Esophagus squamous epithelium (tissue), 5 donors: ENCODE results near the gene PFDN2. TPM values are rescaled to one million over a fixed set of nuclear protein-coding genes. Genes with fewer than 3 reads are reported as not detected.
A peak's percentile ranks its signal among the peaks of the same experiment; 100 is the strongest.

Experiments
- DNase-seq: peaks from one replicate; lab custom pipeline; 2025; lab: John Stamatoyannopoulos, UW
- H3K27ac ChIP-seq, 4 donors: fragments of 200-600 bp; sonication (generic); one replicate each; pipeline ENCODE4 v1.5.1; 2016 to 2019; ENCODE audit warnings: mild to moderate bottlenecking in 1 of 4
- H3K27me3 ChIP-seq, 4 donors: fragments of 200-600 bp; sonication (generic); 1 replicate in 3 of 4; 2 replicates in 1 of 4; pipeline versions ENCODE4 v1.5.1 to v1.6.0; 2017 to 2021; ENCODE audit warnings: antibody characterized with exemption in 1 of 4
- H3K36me3 ChIP-seq, 3 donors: fragments of 200-600 bp; sonication (generic); one replicate each; pipeline ENCODE4 v1.5.1; 2016 to 2019
- H3K4me1 ChIP-seq, 3 donors: fragments of 200-600 bp; sonication (generic); one replicate each; pipeline ENCODE4 v1.5.1; 2017 to 2019
- H3K4me3 ChIP-seq, 4 donors: fragments of 200-600 bp; sonication (generic); 1 replicate in 3 of 4; 2 replicates in 1 of 4; pipeline ENCODE4 v1.5.1; 2016 to 2019; ENCODE audit warnings: mild to moderate bottlenecking in 2 of 4, moderate library complexity in 1 of 4
- H3K9me3 ChIP-seq, 3 donors: fragments of 200-600 bp; sonication (generic); one replicate each; pipeline ENCODE4 v1.5.1; 2016 to 2019
- POLR2A ChIP-seq, 4 donors: fragments of 450-650 bp; IDR thresholded peaks; one replicate each; pipeline ENCODE4 v1.6.1; 2017; ENCODE audit warnings: antibody characterized with exemption in 4 of 4, mild to moderate bottlenecking in 4 of 4, moderate library complexity in 3 of 4
- WGBS, 2 donors: methylation state at CpG; one replicate each; pipeline ENCODE4 v1.1.5; 2018; 5-methylcytosine and 5-hydroxymethylcytosine counted together
- intact Hi-C: fragments of 100-400 bp; cut with DNase I; formaldehyde crosslinking; loops from one replicate; pipeline ENCODE4 v1.15.0; 2022
- total RNA-seq, 4 donors: library from RNA; depleted of rRNA; stranded (reverse); fragments of >200 nt; gene quantifications; one replicate each; pipeline ENCODE4 v1.1.0, GENCODE V29; 2016
- TF ChIP-seq, protein P1 (sequence below), 6 experiments: fragments of 450-650 bp in 4 of 6; fragments of 200-600 bp in 2 of 6; sonication (generic) in 2 of 6; IDR thresholded peaks; one replicate each; pipeline ENCODE4 v1.5.1; 2016 to 2019; ENCODE audit warnings: antibody characterized with exemption in 6 of 6, mild to moderate bottlenecking in 4 of 6, moderate library complexity in 4 of 6
- donor health status: DM: yes; HTN: yes; CAD: no.

PFDN2 gene
- total RNA-seq, 4 donors from 2014 or later: 27.0 to 59.2 (median 45.3) TPM

DNA sequence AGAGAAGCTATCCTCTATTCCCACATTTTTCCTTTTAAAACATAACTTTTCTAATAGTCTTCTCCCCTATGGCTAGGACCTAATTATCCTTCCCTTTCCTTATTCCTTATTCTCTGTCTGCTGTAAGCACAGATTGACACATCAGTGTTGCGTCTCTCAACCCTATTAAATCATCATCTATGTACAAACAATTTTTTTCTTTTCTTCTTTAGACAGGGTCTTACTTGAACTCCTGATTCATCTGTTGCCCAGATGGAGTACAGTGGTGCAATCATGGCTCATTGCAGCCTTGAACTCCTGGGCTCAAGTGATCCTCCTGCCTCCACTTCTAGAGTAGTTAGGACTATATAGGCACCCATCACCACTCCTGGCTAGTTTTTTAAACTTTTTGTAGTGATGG, 11.4 kb downstream of the PFDN2 start:
- peaks cover 0 to 40% (median 9%) of the 10 kb centered on the region in 3 donors for H3K36me3 ChIP-seq
- H3K4me1 ChIP-seq: peaks cover 0 to 22% (median 0%) of the 10 kb centered on the region in 3 donors
- intact Hi-C loops: no loop called here
- H3K9me3 ChIP-seq: no peaks in the 10 kb centered on the region
- no peak overlapping the region for H3K27ac ChIP-seq
- TF ChIP-seq POLR2A (IDR thresholded peaks at IDR 0.05): no peak
- 87 to 92% methylated on average over 1 of the region's 1 CpG for WGBS, 2 donors
- no peak for DNase-seq
- H3K27me3 ChIP-seq: no peaks in the 10 kb centered on the region
- no peak overlapping the region for H3K4me3 ChIP-seq

DNA sequence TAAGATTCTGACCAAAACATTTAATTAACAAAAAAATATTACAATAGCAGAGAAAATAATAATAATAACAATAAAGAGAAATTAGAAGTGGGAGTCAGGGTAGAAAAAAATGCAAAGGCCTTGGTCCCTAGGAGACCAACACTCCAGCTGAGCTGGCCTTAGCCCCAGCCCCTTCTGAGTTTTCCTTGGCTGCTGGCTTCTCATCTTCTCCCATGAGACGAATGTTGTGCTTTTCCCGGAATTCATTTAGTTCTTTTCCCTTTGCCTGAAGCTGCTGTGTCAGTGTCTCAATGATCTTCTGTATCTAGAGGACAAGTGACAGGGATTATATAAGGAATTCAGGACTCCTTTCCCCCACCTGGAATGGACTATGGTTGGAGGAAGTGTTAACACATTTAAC, 17.3 kb downstream of the PFDN2 start:
- H3K27ac ChIP-seq: no peak overlapping the region
- no peak overlapping the region for H3K4me3 ChIP-seq
- no peak for TF ChIP-seq POLR2A (IDR thresholded peaks at IDR 0.05)
- TF ChIP-seq, protein P1, sequence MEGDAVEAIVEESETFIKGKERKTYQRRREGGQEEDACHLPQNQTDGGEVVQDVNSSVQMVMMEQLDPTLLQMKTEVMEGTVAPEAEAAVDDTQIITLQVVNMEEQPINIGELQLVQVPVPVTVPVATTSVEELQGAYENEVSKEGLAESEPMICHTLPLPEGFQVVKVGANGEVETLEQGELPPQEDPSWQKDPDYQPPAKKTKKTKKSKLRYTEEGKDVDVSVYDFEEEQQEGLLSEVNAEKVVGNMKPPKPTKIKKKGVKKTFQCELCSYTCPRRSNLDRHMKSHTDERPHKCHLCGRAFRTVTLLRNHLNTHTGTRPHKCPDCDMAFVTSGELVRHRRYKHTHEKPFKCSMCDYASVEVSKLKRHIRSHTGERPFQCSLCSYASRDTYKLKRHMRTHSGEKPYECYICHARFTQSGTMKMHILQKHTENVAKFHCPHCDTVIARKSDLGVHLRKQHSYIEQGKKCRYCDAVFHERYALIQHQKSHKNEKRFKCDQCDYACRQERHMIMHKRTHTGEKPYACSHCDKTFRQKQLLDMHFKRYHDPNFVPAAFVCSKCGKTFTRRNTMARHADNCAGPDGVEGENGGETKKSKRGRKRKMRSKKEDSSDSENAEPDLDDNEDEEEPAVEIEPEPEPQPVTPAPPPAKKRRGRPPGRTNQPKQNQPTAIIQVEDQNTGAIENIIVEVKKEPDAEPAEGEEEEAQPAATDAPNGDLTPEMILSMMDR (IDR thresholded peaks at IDR 0.05): no peak
- WGBS, 2 donors: 63 to 65% methylated on average over 2 of the region's 2 CpGs
- DNase-seq: no peak
- peaks cover 21 to 61% (median 30%) of the 10 kb centered on the region in 3 donors for H3K4me1 ChIP-seq
- peaks cover 0 to 44% (median 18%) of the 10 kb centered on the region in 3 donors for H3K36me3 ChIP-seq
- no peaks in the 10 kb centered on the region for H3K9me3 ChIP-seq
- H3K27me3 ChIP-seq: no peaks in the 10 kb centered on the region
- intact Hi-C loops: no loop called here

GRCh38 chr1:161099090-161099802, 18.6 kb downstream of the PFDN2 start:
- peaks cover 21 to 57% (median 33%) of the 10 kb centered on the region in 3 donors for H3K4me1 ChIP-seq
- DNase-seq: no peak
- TF ChIP-seq, protein P1 (IDR thresholded peaks at IDR 0.05): no peak
- no peak for TF ChIP-seq POLR2A (IDR thresholded peaks at IDR 0.05)
- peak overlapping the region in 1 of 4 donors; percentile 82 for H3K27ac ChIP-seq
- no peaks in the 10 kb centered on the region for H3K9me3 ChIP-seq
- no peaks in the 10 kb centered on the region for H3K27me3 ChIP-seq
- intact Hi-C loops: loop anchor here (10.0 kb wide), 1 partner anchor 64 kb away; the partner anchor contains the start of gene TSTD1
- H3K4me3 ChIP-seq: peak overlapping the region in 2 of 4 donors; percentile 62 to 84
- H3K36me3 ChIP-seq: peaks cover 0 to 44% (median 18%) of the 10 kb centered on the region in 3 donors
- WGBS, 2 donors: 84 to 87% methylated on average over 8 to 9 of the region's 9 CpGs

- TF ChIP-seq, protein P1 (IDR thresholded peaks at IDR 0.05): peak in 1 of 6 experiments; percentile 18
- no peak for TF ChIP-seq POLR2A (IDR thresholded peaks at IDR 0.05)
- H3K27ac ChIP-seq: peak within 1 kb of the TSS; percentile 54 to 82 (median 82)
- H3K9me3 ChIP-seq: no peaks in the 10 kb centered on the region
- no peak for DNase-seq
- H3K4me1 ChIP-seq: peaks cover 21 to 59% (median 33%) of the 10 kb centered on the region in 3 donors
- H3K36me3 ChIP-seq: peaks cover 0 to 44% (median 18%) of the 10 kb centered on the region in 3 donors
- intact Hi-C loops: loop anchor here (10.0 kb wide), 1 partner anchor 64 kb away; the partner anchor contains the start of gene TSTD1
- WGBS, 2 donors: 13 to 42% methylated on average over 8 to 25 of the region's 71 CpGs
- H3K27me3 ChIP-seq: no peaks in the 10 kb centered on the region
- peak within 1 kb of the TSS; percentile 39 to 84 (median 60) for H3K4me3 ChIP-seq
These were observed 19.4 kb downstream of the PFDN2 start, which contains the start of gene KLHDC9 for GRCh38 chr1:161098210-161099068. TSS of gene KLHDC9 (plus strand) at chr1:161098361. CDS start at chr1:161098536, 175 bp downstream.

DNA sequence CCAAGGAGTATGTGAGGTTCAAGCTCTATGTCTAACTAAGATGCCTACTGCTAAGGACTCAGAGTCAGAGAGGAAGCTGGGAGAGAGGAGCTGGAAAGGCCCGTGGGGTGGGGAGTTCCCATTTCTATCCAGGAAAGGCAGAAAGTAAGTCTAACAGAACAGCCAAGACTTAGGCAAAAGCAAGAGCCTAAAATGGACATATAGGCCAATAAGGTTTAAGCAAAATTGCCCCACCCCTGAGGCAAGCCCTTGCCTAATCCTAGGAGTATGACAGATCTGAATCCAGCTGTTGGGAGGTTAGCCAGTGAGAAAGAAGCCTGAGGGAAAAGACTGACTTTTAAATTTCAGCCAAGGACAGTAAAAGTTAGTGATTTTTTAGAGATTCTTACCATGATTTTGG, 21.3 kb downstream of the PFDN2 start:
- 7 to 10% methylated on average over 1 of the region's 1 CpG for WGBS, 2 donors
- intact Hi-C loops: loop anchor here (10.0 kb wide), 1 partner anchor 62 kb away; the partner anchor contains the start of gene TSTD1
- no peak for TF ChIP-seq POLR2A (IDR thresholded peaks at IDR 0.05)
- TF ChIP-seq, protein P1 (IDR thresholded peaks at IDR 0.05): no peak

More for the DNA sequence above, 21.3 kb downstream of the PFDN2 start:
- no peaks in the 10 kb centered on the region for H3K9me3 ChIP-seq
- no peak overlapping the region for H3K4me3 ChIP-seq
- DNase-seq: no peak
- no peaks in the 10 kb centered on the region for H3K27me3 ChIP-seq
- peak overlapping the region; percentile 23 to 82 (median 68) for H3K27ac ChIP-seq
- H3K4me1 ChIP-seq: peaks cover 26 to 74% (median 37%) of the 10 kb centered on the region in 3 donors
- peaks cover 0 to 26% (median 9%) of the 10 kb centered on the region in 3 donors for H3K36me3 ChIP-seq
